SK-N-SH (cell line): Measurements from ENCODE around the gene SPATS1. TPM values are rescaled to one million over a fixed set of nuclear protein-coding genes. Genes with fewer than 3 reads are reported as not detected.

Experiments
- CTCF ChIA-PET: fragments of 300-600, 350-600 bp; formaldehyde crosslinking; extraction: SDS; loops from one replicate; lab custom pipeline; 2021; lab: Yijun Ruan, JAX
- POLR2A ChIA-PET: fragments of 350-600 bp; sonication (Branson Sonifier 250); formaldehyde crosslinking; extraction: SDS; loops from one replicate; lab custom pipeline; 2020; ENCODE audit warnings: antibody characterized with exemption, inconsistent platforms; lab: Yijun Ruan, JAX
- DNase-seq: peaks from one replicate; pipeline ENCODE4 v3.0.0; 2012
- H2AFZ ChIP-seq: fragments of 200-600 bp; sonication (generic); 2 replicates; pipeline ENCODE4 v1.8.1; 2016; ENCODE audit warnings: antibody characterized with exemption, mild to moderate bottlenecking, low read depth
- H3F3A ChIP-seq: fragments of 200-600 bp; sonication (generic); replicated peaks from 2 replicates; pipeline ENCODE3; 2016; ENCODE audit warnings: antibody characterized with exemption, mild to moderate bottlenecking; ENCODE audit not compliant: insufficient read depth
- H3K27ac ChIP-seq, 2 experiments: fragments of 200-500 bp in 1 of 2; fragments of 200-600 bp in 1 of 2; sonication (Bioruptor generic) in 1 of 2; sonication (generic), shearing (Covaris generic) in 1 of 2; 2 replicates each; pipeline versions ENCODE4 v1.5.1 to v1.6.1; 2014 to 2016; ENCODE audit warnings: low read depth in 2 of 2, inconsistent platforms in 1 of 2, low read length in 1 of 2, mild to moderate bottlenecking in 1 of 2, mixed read lengths in 1 of 2
- H3K27me3 ChIP-seq: fragments of 200-600 bp; sonication (generic), shearing (Covaris generic); 2 replicates; pipeline ENCODE4 v1.6.1; 2016; ENCODE audit warnings: mixed run types; ENCODE audit not compliant: insufficient read depth
- H3K36me3 ChIP-seq, 2 experiments: fragments of 200-500 bp in 1 of 2; fragments of 200-600 bp in 1 of 2; sonication (Bioruptor generic) in 1 of 2; sonication (generic) in 1 of 2; replicated peaks in 1 of 2; 2 replicates each; pipeline versions ENCODE3 to v1.5.1; 2014 to 2016; ENCODE audit warnings: low read length in 1 of 2, mild to moderate bottlenecking in 1 of 2; ENCODE audit not compliant: insufficient read depth in 2 of 2, control insufficient read depth in 1 of 2
- H3K4me1 ChIP-seq, 2 experiments: fragments of 200-500 bp in 1 of 2; fragments of 200-600 bp in 1 of 2; sonication (Bioruptor generic) in 1 of 2; sonication (generic), shearing (Covaris generic) in 1 of 2; 2 replicates each; pipeline versions ENCODE4 v1.5.1 to v1.6.1; 2014 to 2016; ENCODE audit warnings: low read depth in 1 of 2, low read length in 1 of 2, mixed run types in 1 of 2; ENCODE audit not compliant: insufficient read depth in 2 of 2, control insufficient read depth in 1 of 2
- H3K4me2 ChIP-seq: fragments of 200-600 bp; sonication (generic), shearing (Covaris generic); 2 replicates; pipeline ENCODE4 v1.6.1; 2017; ENCODE audit warnings: mixed run types
- H3K4me3 ChIP-seq, 2 experiments: fragments of 200-500 bp in 1 of 2; fragments of 200-600 bp in 1 of 2; sonication (Bioruptor generic) in 1 of 2; sonication (generic), shearing (Covaris generic) in 1 of 2; 2 replicates each; pipeline versions ENCODE4 v1.5.1 to v1.8.1; 2014 to 2016; ENCODE audit warnings: low read depth in 2 of 2, inconsistent platforms in 1 of 2, low read length in 1 of 2, mild to moderate bottlenecking in 1 of 2, mixed read lengths in 1 of 2, moderate library complexity in 1 of 2
- H3K79me2 ChIP-seq: fragments of 200-600 bp; sonication (generic); 2 replicates; pipeline ENCODE4 v1.8.1; 2017; ENCODE audit warnings: mild to moderate bottlenecking; ENCODE audit not compliant: insufficient read depth
- H3K9ac ChIP-seq: fragments of 200-600 bp; sonication (generic); 2 replicates; pipeline ENCODE4 v1.6.1; 2017; ENCODE audit warnings: mixed run types
- H3K9me2 ChIP-seq: fragments of 200-600 bp; sonication (generic); 2 replicates; pipeline ENCODE4 v1.6.1; 2017; ENCODE audit warnings: mixed run types
- H3K9me3 ChIP-seq: fragments of 200-600 bp; sonication (generic); 2 replicates; pipeline ENCODE4 v1.6.1; 2017; ENCODE audit warnings: mixed run types, mild to moderate bottlenecking, moderate library complexity
- H4K20me1 ChIP-seq: fragments of 200-600 bp; sonication (generic); 2 replicates; pipeline ENCODE4 v1.6.1; 2017; ENCODE audit warnings: mild to moderate bottlenecking, mixed run types; ENCODE audit not compliant: insufficient read depth
- FOSL2 ChIP-seq: IDR thresholded peaks from 2 replicates; pipeline ENCODE4 v1.4.0; 2012; ENCODE audit warnings: low read depth, mild to moderate bottlenecking, moderate library complexity, borderline replicate concordance
- GATA2 ChIP-seq: sonication (generic); formaldehyde crosslinking; IDR thresholded peaks from 2 replicates; pipeline ENCODE4 v1.5.0; 2020; ENCODE audit warnings: mild to moderate bottlenecking, missing genetic modification reagents
- RCOR1 ChIP-seq: fragments of 150-350 bp; IDR thresholded peaks from 2 replicates; pipeline ENCODE4 v1.6.1; 2017; ENCODE audit warnings: antibody characterized with exemption, low read length
- RFX5 ChIP-seq: IDR thresholded peaks from 2 replicates; pipeline ENCODE4 v1.6.1; 2012; ENCODE audit warnings: mild to moderate bottlenecking, improper control_type of control experiment, low read length
- SIN3A ChIP-seq: IDR thresholded peaks from 2 replicates; pipeline ENCODE4 v1.6.1; 2012; ENCODE audit warnings: low read depth, mild to moderate bottlenecking, low read length, moderate library complexity, borderline replicate concordance
- TEAD4 ChIP-seq: IDR thresholded peaks from 2 replicates; pipeline ENCODE4 v1.4.0; 2012; ENCODE audit warnings: mild to moderate bottlenecking, borderline replicate concordance; ENCODE audit not compliant: insufficient read depth
- YY1 ChIP-seq: IDR thresholded peaks from 2 replicates; pipeline ENCODE4 v1.4.0; 2012; ENCODE audit warnings: low read depth, mild to moderate bottlenecking
- WGBS: methylation state at CpG from one replicate; pipeline ENCODE4 v1.1.6; 2017; ENCODE audit warnings: low lambda C conversion rate; 5-methylcytosine and 5-hydroxymethylcytosine counted together
- polyA plus RNA-seq, 3 experiments: library from polyadenylated mRNA; depleted of rRNA; stranded (reverse); fragments of >200 nt; gene quantifications; 2 replicates each; pipeline ENCODE4 v1.2.3, GENCODE V29; 2012
- TF ChIP-seq, protein P1 (sequence below): fragments of 200-600 bp; sonication (generic); IDR thresholded peaks from 2 replicates; pipeline ENCODE4 v1.6.1; 2017; ENCODE audit warnings: antibody characterized with exemption, mild to moderate bottlenecking, moderate library complexity
- TF ChIP-seq, protein P2 (sequence below): IDR thresholded peaks from 2 replicates; pipeline ENCODE4 v1.4.0; 2012; ENCODE audit warnings: low read depth, borderline replicate concordance
- TF ChIP-seq, protein P3 (sequence below): IDR thresholded peaks from 2 replicates; pipeline ENCODE4; 2012
- TF ChIP-seq, protein P4 (sequence below): IDR thresholded peaks from 2 replicates; pipeline ENCODE4 v1.4.0; 2012; ENCODE audit warnings: low read depth

The SPATS1 gene
- polyA plus RNA-seq, 1 of the 3 experiments (the other 2 are of a cell fraction), result not detected

DNA sequence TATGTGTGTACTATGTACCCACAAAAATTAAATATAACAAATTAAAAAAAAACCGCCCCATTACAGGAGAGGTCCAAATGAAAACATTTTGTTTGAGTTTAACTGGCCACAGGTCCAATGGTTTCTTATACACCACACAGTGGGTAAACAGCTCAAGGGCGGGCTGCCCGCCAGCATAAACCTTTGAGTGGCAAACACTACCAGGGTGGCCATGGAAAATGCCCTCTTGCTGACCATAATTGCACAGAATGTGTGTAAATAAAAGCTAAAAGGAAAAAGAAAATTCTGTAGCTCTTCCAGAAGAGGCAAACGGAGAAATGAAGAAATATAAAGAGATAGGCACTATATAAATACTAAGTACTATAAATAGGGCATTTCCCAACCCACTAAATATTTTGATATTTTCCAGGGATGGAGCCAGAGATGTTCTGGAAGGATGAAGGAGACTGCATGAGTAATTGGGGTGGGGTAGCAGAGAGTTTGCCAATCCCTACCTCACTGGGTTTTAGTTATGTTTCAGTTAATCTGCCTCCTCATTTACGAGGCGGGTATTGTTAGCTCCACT is 44.0 kb downstream of the SPATS1 start:
- Histone ChIP-seq H3K4me2 (peak overlapping the region; percentile 97), H4K20me1 (peaks cover 22% of the 10 kb centered on the region), H3K36me3 (peaks cover 5% of the 10 kb centered on the region in 2 experiments), H3K9me2 (no peaks in the 10 kb centered on the region), H3F3A (peaks cover 10% of the 10 kb centered on the region), H3K27ac (peak overlapping the region; percentile 93 to 98), H3K4me1 (peaks cover 4 to 22% of the 10 kb centered on the region in 2 experiments; a peak in 3 of 4 replicates), H2AFZ (peak overlapping the region; percentile 91), H3K79me2 (peaks cover 30% of the 10 kb centered on the region), H3K4me3 (peak overlapping the region; percentile 91), H3K27me3 (no peaks in the 10 kb centered on the region), H3K9ac (peak overlapping the region; percentile 96), H3K9me3 (no peaks in the 10 kb centered on the region)
- peak; percentile 21 for DNase-seq
- POLR2A ChIA-PET, result no interaction called here
- 47% methylated on average over 6 of the region's 6 CpGs for WGBS
- no peak for TF ChIP-seq YY1
- CTCF ChIA-PET, result interaction anchor here (1.2 to 3.1 kb wide), 4 partner anchors 10 to 118 kb away, joined by 3 to 11 read pairs (median 3); no protein-coding TSS in a partner anchor

DNA sequence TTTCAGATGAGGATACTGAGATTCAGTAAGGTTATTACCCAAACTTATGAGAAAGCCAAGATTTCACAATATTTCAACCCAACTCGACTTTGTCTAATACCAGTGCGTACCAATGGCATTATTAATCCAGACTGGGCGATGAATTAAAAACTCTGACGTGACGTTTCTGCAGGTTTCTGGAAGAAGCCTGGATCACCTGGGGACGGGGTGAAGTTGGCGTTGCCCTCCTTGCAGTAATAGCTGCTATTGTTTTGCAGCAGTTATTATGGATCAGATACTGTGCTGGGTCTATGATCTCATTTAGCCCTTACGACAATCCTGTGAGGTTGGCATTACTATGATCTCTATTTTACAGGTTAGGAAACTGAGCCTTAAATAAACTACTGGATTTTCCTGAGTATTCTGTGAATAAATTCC is 44.5 kb downstream of the SPATS1 start:
- H3K4me2 ChIP-seq, result peak overlapping the region; percentile 97
- H2AFZ ChIP-seq, result peak overlapping the region; percentile 91
- H4K20me1 ChIP-seq, result peaks cover 22% of the 10 kb centered on the region
- POLR2A ChIA-PET, result interaction anchor here (0.6 to 1.5 kb wide), 5 partner anchors 10 to 119 kb away, joined by 3 to 6 read pairs (median 4); no protein-coding TSS in a partner anchor
- no peaks in the 10 kb centered on the region for H3K9me3 ChIP-seq
- peak overlapping the region; percentile 96 for H3K9ac ChIP-seq
- H3F3A ChIP-seq, result peaks cover 10% of the 10 kb centered on the region
- 2% methylated on average over 8 of the region's 8 CpGs for WGBS
- H3K79me2 ChIP-seq, result peaks cover 35% of the 10 kb centered on the region
- peak; percentile 59 for DNase-seq
- no peaks in the 10 kb centered on the region for H3K9me2 ChIP-seq
- H3K4me1 ChIP-seq, result peaks cover 4 to 22% of the 10 kb centered on the region in 2 experiments; a peak in 3 of 4 replicates
- H3K27me3 ChIP-seq, result no peaks in the 10 kb centered on the region
- H3K4me3 ChIP-seq, result peak overlapping the region; percentile 91
- H3K36me3 ChIP-seq, result peaks cover 5 to 6% of the 10 kb centered on the region in 2 experiments
- CTCF ChIA-PET, result interaction anchor here (0.8 to 3.1 kb wide), 6 partner anchors 10 to 140 kb away, joined by 3 to 11 read pairs (median 3); partner anchors contain the start of gene HSP90AB1
- H3K27ac ChIP-seq, result peak overlapping the region; percentile 93 to 98
- peak; percentile 26; the same call in 1 of the 2 replicates for TF ChIP-seq RFX5
- TF ChIP-seq, protein P1, sequence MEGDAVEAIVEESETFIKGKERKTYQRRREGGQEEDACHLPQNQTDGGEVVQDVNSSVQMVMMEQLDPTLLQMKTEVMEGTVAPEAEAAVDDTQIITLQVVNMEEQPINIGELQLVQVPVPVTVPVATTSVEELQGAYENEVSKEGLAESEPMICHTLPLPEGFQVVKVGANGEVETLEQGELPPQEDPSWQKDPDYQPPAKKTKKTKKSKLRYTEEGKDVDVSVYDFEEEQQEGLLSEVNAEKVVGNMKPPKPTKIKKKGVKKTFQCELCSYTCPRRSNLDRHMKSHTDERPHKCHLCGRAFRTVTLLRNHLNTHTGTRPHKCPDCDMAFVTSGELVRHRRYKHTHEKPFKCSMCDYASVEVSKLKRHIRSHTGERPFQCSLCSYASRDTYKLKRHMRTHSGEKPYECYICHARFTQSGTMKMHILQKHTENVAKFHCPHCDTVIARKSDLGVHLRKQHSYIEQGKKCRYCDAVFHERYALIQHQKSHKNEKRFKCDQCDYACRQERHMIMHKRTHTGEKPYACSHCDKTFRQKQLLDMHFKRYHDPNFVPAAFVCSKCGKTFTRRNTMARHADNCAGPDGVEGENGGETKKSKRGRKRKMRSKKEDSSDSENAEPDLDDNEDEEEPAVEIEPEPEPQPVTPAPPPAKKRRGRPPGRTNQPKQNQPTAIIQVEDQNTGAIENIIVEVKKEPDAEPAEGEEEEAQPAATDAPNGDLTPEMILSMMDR, result no peak

DNA sequence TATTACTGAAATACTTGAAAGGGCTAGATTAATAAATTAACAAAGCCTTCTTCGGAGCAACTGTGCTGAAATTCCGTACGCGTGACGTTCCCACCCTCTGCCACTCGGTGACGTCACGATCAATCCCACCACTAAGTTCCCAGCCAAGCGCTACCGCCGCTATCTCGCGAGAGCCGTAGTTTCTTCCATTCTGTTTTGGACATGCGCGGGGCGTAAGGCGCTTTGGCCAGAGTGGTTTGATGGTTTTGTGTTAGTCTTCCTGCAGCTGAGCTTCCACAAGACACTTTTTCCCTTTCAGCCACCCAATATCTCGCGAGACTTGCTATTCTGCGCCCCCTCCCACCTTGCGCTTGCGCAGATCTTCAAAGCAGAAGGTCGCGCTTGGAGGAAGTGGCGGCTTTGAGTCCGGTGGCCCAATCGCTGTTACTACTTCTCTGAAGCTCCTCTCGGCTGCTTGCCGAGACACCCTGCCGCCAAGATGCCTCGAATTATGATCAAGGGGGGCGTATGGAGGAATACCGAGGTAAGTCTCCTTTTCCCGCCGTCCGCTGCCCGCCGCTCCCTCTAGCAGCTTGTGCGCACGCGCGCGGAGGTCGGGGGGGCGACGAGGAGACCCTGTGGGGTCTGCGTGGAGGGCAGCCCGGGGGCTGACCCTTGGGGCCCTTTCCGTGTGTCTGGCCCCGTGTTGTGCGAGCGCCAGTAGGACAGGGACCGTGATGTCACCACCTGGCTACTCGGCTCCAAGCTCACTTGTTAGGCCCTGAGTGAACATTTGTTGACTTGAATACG is 45.1 kb downstream of the SPATS1 start, which contains the start of gene CDC5L:
CDC5L (plus strand) TSS at position 361 of the 789 bp plus-strand sequence; CDS start at position 479, 118 bp downstream.
- CTCF ChIA-PET, result interaction anchor here (0.8 to 3.1 kb wide), 6 partner anchors 9 to 141 kb away, joined by 3 to 11 read pairs (median 3); partner anchors contain the start of gene HSP90AB1
- H3K27me3 ChIP-seq, result no peaks in the 10 kb centered on the region
- WGBS, result 0% methylated on average over 36 of the region's 56 CpGs
- H3F3A ChIP-seq, result peaks cover 11% of the 10 kb centered on the region
- peak; percentile 93 for DNase-seq
- H3K9ac ChIP-seq, result peak within 1 kb of the TSS; percentile 96
- H3K36me3 ChIP-seq, result peaks cover 11 to 12% of the 10 kb centered on the region in 2 experiments
- H3K9me3 ChIP-seq, result no peaks in the 10 kb centered on the region
- POLR2A ChIA-PET, result interaction anchor here (0.6 to 1.5 kb wide), 6 partner anchors 10 to 131 kb away, joined by 3 to 6 read pairs (median 4); no protein-coding TSS in a partner anchor
- peaks cover 4 to 22% of the 10 kb centered on the region in 2 experiments; a peak in 3 of 4 replicates for H3K4me1 ChIP-seq
- peak within 1 kb of the TSS; percentile 93 for H2AFZ ChIP-seq
- peak within 1 kb of the TSS; percentile 97 for H3K4me2 ChIP-seq
- H4K20me1 ChIP-seq, result peaks cover 22% of the 10 kb centered on the region
- H3K4me3 ChIP-seq, result peak within 1 kb of the TSS; percentile 91
- H3K9me2 ChIP-seq, result no peaks in the 10 kb centered on the region
- H3K27ac ChIP-seq, result peak within 1 kb of the TSS; percentile 93 to 98
- peaks cover 40% of the 10 kb centered on the region for H3K79me2 ChIP-seq
- TF ChIP-seq RCOR1 (peak; percentile 28; the same call in 1 of the 2 replicates), FOSL2 (no peak), RFX5 (peak; percentile 4; the same call in 1 of the 2 replicates), GATA2 (no peak), TEAD4 (no peak), SIN3A (peak; percentile 89; the same call in 1 of the 2 replicates)
- TF ChIP-seq, protein P2, sequence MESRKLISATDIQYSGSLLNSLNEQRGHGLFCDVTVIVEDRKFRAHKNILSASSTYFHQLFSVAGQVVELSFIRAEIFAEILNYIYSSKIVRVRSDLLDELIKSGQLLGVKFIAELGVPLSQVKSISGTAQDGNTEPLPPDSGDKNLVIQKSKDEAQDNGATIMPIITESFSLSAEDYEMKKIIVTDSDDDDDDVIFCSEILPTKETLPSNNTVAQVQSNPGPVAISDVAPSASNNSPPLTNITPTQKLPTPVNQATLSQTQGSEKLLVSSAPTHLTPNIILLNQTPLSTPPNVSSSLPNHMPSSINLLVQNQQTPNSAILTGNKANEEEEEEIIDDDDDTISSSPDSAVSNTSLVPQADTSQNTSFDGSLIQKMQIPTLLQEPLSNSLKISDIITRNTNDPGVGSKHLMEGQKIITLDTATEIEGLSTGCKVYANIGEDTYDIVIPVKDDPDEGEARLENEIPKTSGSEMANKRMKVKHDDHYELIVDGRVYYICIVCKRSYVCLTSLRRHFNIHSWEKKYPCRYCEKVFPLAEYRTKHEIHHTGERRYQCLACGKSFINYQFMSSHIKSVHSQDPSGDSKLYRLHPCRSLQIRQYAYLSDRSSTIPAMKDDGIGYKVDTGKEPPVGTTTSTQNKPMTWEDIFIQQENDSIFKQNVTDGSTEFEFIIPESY, result peak; percentile 98
- TF ChIP-seq, protein P3, sequence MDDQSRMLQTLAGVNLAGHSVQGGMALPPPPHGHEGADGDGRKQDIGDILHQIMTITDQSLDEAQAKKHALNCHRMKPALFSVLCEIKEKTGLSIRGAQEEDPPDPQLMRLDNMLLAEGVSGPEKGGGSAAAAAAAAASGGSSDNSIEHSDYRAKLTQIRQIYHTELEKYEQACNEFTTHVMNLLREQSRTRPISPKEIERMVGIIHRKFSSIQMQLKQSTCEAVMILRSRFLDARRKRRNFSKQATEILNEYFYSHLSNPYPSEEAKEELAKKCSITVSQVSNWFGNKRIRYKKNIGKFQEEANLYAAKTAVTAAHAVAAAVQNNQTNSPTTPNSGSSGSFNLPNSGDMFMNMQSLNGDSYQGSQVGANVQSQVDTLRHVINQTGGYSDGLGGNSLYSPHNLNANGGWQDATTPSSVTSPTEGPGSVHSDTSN, result no peak
- TF ChIP-seq, protein P4, sequence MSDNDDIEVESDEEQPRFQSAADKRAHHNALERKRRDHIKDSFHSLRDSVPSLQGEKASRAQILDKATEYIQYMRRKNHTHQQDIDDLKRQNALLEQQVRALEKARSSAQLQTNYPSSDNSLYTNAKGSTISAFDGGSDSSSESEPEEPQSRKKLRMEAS, result peak; percentile 68
